CD4-positive, alpha-beta T cell (primary cell): ENCODE measurements around the gene SLC30A1. TPM values are rescaled to one million over a fixed set of nuclear protein-coding genes. Genes with fewer than 3 reads are reported as not detected.

ENCODE experiments used
- ATAC-seq: fragments of 200-7000 bp; cut with Tn5 transposase; one replicate; pipeline ENCODE4 v1.10.0; 2022; ENCODE audit warnings: mild to moderate bottlenecking; ENCODE audit not compliant: poor library complexity
- CTCF ChIA-PET: fragments of 350-600 bp; sonication (Branson Sonifier 250); formaldehyde crosslinking; loops from one replicate; lab custom pipeline; 2021; ENCODE audit warnings: antibody characterized with exemption, inconsistent platforms; lab: Charles Lee
- POLR2A ChIA-PET: fragments of 350-600 bp; sonication (Branson Sonifier 250); formaldehyde crosslinking; loops from one replicate; lab custom pipeline; 2021; ENCODE audit warnings: antibody characterized with exemption, inconsistent platforms; lab: Charles Lee
- DNase-seq, 14 experiments: peaks; one replicate each; pipeline ENCODE4 v3.0.0-alpha.2; 2013 to 2020; ENCODE audit warnings: mixed read lengths in 2 of 14
- H3K27ac ChIP-seq, 2 donors: one replicate each; pipeline versions ENCODE4 v1.5.1 to v1.7.0; 2013; ENCODE audit warnings: low read length in 2 of 2, low read depth in 1 of 2, mild to moderate bottlenecking in 1 of 2
- H3K27me3 ChIP-seq, 2 experiments: 1 replicate in 1 of 2; 2 replicates in 1 of 2; pipeline versions ENCODE4 v1.6.1 to v1.7.0; 2013; ENCODE audit warnings: low read length in 2 of 2, control low read depth in 1 of 2, mild to moderate bottlenecking in 1 of 2, moderate library complexity in 1 of 2; ENCODE audit not compliant: insufficient read depth in 2 of 2, control insufficient read depth in 1 of 2
- H3K36me3 ChIP-seq: one replicate; pipeline ENCODE4 v1.6.1; 2013; ENCODE audit warnings: low read length, control low read depth; ENCODE audit not compliant: insufficient read depth
- H3K4me1 ChIP-seq: one replicate; pipeline ENCODE4 v1.6.1; 2013; ENCODE audit warnings: low read length, control low read depth; ENCODE audit not compliant: insufficient read depth
- H3K4me3 ChIP-seq: one replicate; pipeline ENCODE4 v1.5.1; 2013; ENCODE audit warnings: mild to moderate bottlenecking, low read length, moderate library complexity
- H3K9me3 ChIP-seq, 2 experiments: 1 replicate in 1 of 2; 2 replicates in 1 of 2; pipeline versions ENCODE4 v1.6.1 to v1.7.0; 2013; ENCODE audit warnings: low read length in 2 of 2, mild to moderate bottlenecking in 2 of 2, control low read depth in 1 of 2, moderate library complexity in 1 of 2; ENCODE audit not compliant: control insufficient read depth in 1 of 2, insufficient read depth in 1 of 2
- H3K27ac Mint-ChIP-seq: one replicate; pipeline ENCODE4 v1.8.0; 2020; ENCODE audit warnings: mixed read lengths
- H3K27me3 Mint-ChIP-seq: one replicate; pipeline ENCODE4 v1.8.0; 2021; ENCODE audit warnings: mixed read lengths
- H3K36me3 Mint-ChIP-seq: one replicate; pipeline ENCODE4 v1.8.0; 2021; ENCODE audit warnings: low read depth, mixed read lengths
- H3K4me1 Mint-ChIP-seq: one replicate; pipeline ENCODE4 v1.8.0; 2021; ENCODE audit warnings: low read depth, mixed read lengths
- H3K4me3 Mint-ChIP-seq: one replicate; pipeline ENCODE4 v1.8.0; 2020; ENCODE audit warnings: mild to moderate bottlenecking, mixed read lengths
- H3K9me3 Mint-ChIP-seq: one replicate; pipeline ENCODE4 v1.8.0; 2020; ENCODE audit warnings: mixed read lengths
- intact Hi-C, 2 experiments: fragments of 100-400 bp; cut with DNase I in 1 of 2; cut with micrococcal nuclease in 1 of 2; formaldehyde crosslinking; loops; one replicate each; pipeline versions ENCODE4 v1.15.1 to v1.9.0; 2023 to 2025; cut with DNase I, micrococcal nuclease
- total RNA-seq, 174 experiments: library from RNA in 2 of 174; stranded (reverse) in 2 of 174; gene quantifications; one replicate each; pipeline ENCODE4 v1.2.3 and lab custom pipeline; 2021 to 2026
- TF ChIP-seq, protein P1 (sequence below): fragments of 200-600 bp; IDR thresholded peaks from one replicate; pipeline ENCODE4 v1.8.0; 2022; ENCODE audit warnings: antibody characterized with exemption, mild to moderate bottlenecking

SLC30A1 gene
- total RNA-seq, 2 experiments from 2014 or later, result 6.0 TPM

DNA sequence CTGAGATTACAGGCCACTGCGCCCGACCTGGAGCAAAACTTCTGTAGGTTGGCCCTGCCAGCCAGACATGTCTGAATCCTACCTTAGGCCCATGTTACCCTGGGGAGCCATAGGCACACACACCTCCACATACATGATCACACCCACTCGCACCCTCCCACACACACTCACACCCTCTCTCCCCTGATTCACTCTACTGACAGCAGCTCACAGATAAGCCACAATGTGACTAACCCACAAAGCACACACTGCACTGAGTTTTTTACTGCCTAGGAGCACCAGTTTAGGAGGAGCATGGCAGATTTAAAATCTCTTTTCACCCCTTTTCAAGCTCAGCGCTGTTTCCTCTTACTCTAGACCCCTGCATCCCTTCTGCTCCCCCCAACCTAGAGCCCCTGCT, 41.7 kb downstream of the SLC30A1 start:
- H3K4me3 Mint-ChIP-seq, result no peak overlapping the region
- no peaks in the 10 kb centered on the region for H3K36me3 Mint-ChIP-seq
- H3K27ac Mint-ChIP-seq, result no peak overlapping the region
- H3K9me3 Mint-ChIP-seq, result no peaks in the 10 kb centered on the region
- Histone ChIP-seq H3K4me1 (no peaks in the 10 kb centered on the region), H3K27me3 (no peaks in the 10 kb centered on the region), H3K36me3 (no peaks in the 10 kb centered on the region), H3K27ac (no peak overlapping the region), H3K9me3 (peaks cover 0 to 7% of the 10 kb centered on the region in 2 experiments), H3K4me3 (no peak overlapping the region)
- no peaks in the 10 kb centered on the region for H3K27me3 Mint-ChIP-seq
- ChIA-PET CTCF (no interaction called here), POLR2A (no interaction called here)
- intact Hi-C loops, result no loop called here
- H3K4me1 Mint-ChIP-seq, result no peaks in the 10 kb centered on the region
- TF ChIP-seq, protein P1, sequence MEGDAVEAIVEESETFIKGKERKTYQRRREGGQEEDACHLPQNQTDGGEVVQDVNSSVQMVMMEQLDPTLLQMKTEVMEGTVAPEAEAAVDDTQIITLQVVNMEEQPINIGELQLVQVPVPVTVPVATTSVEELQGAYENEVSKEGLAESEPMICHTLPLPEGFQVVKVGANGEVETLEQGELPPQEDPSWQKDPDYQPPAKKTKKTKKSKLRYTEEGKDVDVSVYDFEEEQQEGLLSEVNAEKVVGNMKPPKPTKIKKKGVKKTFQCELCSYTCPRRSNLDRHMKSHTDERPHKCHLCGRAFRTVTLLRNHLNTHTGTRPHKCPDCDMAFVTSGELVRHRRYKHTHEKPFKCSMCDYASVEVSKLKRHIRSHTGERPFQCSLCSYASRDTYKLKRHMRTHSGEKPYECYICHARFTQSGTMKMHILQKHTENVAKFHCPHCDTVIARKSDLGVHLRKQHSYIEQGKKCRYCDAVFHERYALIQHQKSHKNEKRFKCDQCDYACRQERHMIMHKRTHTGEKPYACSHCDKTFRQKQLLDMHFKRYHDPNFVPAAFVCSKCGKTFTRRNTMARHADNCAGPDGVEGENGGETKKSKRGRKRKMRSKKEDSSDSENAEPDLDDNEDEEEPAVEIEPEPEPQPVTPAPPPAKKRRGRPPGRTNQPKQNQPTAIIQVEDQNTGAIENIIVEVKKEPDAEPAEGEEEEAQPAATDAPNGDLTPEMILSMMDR, result no peak
- no peak for ATAC-seq
- no peak for DNase-seq

DNA sequence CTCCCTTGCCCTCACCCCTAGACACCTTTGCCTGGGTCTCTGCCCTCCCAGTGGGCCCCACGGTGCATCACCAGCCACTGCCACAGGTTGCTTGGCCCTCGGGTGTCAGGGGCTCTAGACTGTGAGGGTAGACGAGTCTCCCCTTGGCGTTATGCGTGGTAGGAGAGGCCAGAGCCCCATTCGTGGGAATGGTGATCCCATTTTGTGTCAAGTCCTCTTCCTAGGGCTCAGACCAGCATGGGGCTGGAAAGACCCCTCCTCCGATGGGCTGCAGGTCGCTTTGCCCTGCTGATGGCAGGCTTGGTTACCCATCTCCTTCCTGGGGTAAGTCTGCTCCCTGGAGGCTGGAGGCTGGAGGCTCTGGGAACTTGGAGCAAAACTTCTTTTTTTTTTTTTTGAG, 42.4 kb downstream of the SLC30A1 start:
- H3K27me3 ChIP-seq, result no peaks in the 10 kb centered on the region
- H3K9me3 ChIP-seq, result peaks cover 0 to 7% of the 10 kb centered on the region in 2 experiments
- Mint-ChIP-seq H3K36me3 (no peaks in the 10 kb centered on the region), H3K4me1 (no peaks in the 10 kb centered on the region), H3K4me3 (no peak overlapping the region), H3K27ac (no peak overlapping the region), H3K9me3 (no peaks in the 10 kb centered on the region), H3K27me3 (no peaks in the 10 kb centered on the region)
- no peak for DNase-seq
- no peaks in the 10 kb centered on the region for H3K36me3 ChIP-seq
- ATAC-seq, result no peak
- H3K4me3 ChIP-seq, result no peak overlapping the region
- intact Hi-C loops, result no loop called here
- TF ChIP-seq, protein P1, result no peak
- H3K27ac ChIP-seq, result no peak overlapping the region
- H3K4me1 ChIP-seq, result no peaks in the 10 kb centered on the region
- ChIA-PET CTCF (no interaction called here), POLR2A (no interaction called here)

DNA sequence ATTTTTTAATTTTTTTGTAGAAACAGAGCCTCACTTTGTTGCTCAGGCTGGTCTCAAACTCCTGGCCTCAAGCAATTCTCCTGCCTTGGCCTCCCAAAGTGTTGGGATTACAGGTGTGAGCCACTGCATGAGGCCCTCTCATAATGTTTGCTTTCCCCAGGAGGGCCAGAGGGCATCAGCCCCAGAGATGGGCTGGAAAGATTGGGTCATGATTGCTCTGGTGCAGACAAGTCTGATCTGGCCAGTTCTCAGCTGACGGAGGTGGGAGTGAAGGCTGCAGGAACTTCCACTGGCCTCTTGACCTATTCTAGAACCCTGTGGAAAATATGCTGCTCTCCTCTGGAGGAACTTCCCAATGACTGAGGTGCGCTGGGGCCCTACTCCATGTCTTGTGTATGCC, 43.6 kb downstream of the SLC30A1 start:
- Mint-ChIP-seq H3K36me3 (no peaks in the 10 kb centered on the region), H3K4me1 (no peaks in the 10 kb centered on the region), H3K9me3 (no peaks in the 10 kb centered on the region), H3K27me3 (no peaks in the 10 kb centered on the region), H3K4me3 (no peak overlapping the region), H3K27ac (no peak overlapping the region)
- no peak overlapping the region for H3K4me3 ChIP-seq
- intact Hi-C loops, result no loop called here
- H3K9me3 ChIP-seq, result peaks cover 0 to 3% of the 10 kb centered on the region in 2 experiments
- H3K36me3 ChIP-seq, result no peaks in the 10 kb centered on the region
- H3K27me3 ChIP-seq, result no peaks in the 10 kb centered on the region
- TF ChIP-seq, protein P1, result no peak
- no peak overlapping the region for H3K27ac ChIP-seq
- no peaks in the 10 kb centered on the region for H3K4me1 ChIP-seq
- CTCF ChIA-PET, result no interaction called here
- ATAC-seq (no peak), DNase-seq (no peak)
- POLR2A ChIA-PET, result no interaction called here
